ENCODE measurements around the gene SIK2. TPM values are rescaled to one million over a fixed set of nuclear protein-coding genes. Genes with fewer than 3 reads are reported as not detected.
A peak's percentile ranks its signal among the peaks of the same experiment; 100 is the strongest.

Gene SIK2
- total RNA-seq, 1 donor from 2014 or later, result 19.0 TPM

DNA sequence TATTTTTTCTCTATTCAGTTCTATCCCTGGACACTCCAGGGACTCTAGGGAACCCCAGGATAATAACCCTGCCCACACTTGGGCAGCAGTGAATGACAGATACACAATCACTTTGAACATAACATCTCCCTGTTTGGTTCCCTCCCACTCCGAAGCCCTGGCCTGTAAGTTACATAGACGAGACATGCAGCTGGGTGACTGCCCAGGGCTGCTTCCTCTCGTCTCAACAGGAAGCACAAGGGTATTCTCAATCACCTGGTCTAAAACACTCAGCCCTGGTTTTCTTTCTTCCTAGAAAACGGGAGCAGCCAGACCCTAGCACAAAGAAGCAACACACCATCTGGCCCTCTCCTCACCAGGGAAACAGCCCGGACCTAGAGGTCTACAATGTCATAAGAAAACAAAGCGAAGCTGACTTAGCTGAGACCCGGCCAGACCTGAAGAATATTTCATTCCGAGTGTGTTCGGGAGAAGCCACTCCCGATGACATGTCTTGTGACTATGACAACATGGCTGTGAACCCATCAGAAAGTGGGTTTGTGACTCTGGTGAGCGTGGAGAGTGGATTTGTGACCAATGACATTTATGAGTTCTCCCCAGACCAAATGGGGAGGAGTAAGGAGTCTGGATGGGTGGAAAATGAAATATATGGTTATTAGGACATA is 42.3 kb upstream of the SIK2 start:
- peaks cover 52% of the 10 kb centered on the region for H3K4me1 Mint-ChIP-seq (ENCODE audit: unreplicated experiment)

DNA sequence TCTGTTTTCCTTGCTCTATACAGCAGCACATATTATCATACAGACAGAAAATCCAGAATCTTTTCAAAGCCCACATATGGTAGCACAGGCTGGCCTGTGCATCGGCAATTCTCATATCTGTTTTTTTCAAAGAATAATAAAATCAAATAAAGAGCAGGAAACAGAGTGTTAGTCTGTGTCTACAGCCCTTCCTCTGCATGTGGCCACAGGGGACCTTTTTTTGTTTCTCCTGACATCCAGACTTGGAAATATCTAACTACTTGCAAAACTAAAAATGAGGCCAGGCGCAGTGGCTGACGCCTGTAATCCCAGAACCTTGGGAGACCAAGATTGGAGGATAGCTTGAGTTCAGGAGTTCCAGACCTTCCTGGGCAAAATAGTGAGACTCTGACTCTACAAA is 41.4 kb upstream of the SIK2 start:
- peak; percentile 17 for DNase-seq (ENCODE audit: extremely low spot score, unreplicated experiment)
- H3K9me3 Mint-ChIP-seq (ENCODE audit: unreplicated experiment), result peaks cover 4% of the 10 kb centered on the region
- H3K27ac Mint-ChIP-seq (ENCODE audit: unreplicated experiment), result no peak overlapping the region
- TF ChIP-seq, protein P1, sequence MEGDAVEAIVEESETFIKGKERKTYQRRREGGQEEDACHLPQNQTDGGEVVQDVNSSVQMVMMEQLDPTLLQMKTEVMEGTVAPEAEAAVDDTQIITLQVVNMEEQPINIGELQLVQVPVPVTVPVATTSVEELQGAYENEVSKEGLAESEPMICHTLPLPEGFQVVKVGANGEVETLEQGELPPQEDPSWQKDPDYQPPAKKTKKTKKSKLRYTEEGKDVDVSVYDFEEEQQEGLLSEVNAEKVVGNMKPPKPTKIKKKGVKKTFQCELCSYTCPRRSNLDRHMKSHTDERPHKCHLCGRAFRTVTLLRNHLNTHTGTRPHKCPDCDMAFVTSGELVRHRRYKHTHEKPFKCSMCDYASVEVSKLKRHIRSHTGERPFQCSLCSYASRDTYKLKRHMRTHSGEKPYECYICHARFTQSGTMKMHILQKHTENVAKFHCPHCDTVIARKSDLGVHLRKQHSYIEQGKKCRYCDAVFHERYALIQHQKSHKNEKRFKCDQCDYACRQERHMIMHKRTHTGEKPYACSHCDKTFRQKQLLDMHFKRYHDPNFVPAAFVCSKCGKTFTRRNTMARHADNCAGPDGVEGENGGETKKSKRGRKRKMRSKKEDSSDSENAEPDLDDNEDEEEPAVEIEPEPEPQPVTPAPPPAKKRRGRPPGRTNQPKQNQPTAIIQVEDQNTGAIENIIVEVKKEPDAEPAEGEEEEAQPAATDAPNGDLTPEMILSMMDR (IDR thresholded peaks at IDR 0.05), result no peak
- no peak overlapping the region for H3K4me3 Mint-ChIP-seq (ENCODE audit: unreplicated experiment)
- no peaks in the 10 kb centered on the region for H3K36me3 Mint-ChIP-seq (ENCODE audit: unreplicated experiment)
- H3K27me3 Mint-ChIP-seq (ENCODE audit: unreplicated experiment), result no peaks in the 10 kb centered on the region
- H3K4me1 Mint-ChIP-seq (ENCODE audit: unreplicated experiment), result peaks cover 47% of the 10 kb centered on the region

More for the DNA sequence above, 42.3 kb upstream of the SIK2 start:
- TF ChIP-seq, protein P1 (IDR thresholded peaks at IDR 0.05), result no peak
- peaks cover 4% of the 10 kb centered on the region for H3K9me3 Mint-ChIP-seq (ENCODE audit: unreplicated experiment)
- peak overlapping the region; percentile 69 for H3K27ac Mint-ChIP-seq (ENCODE audit: unreplicated experiment)
- H3K4me3 Mint-ChIP-seq (ENCODE audit: unreplicated experiment), result no peak overlapping the region
- DNase-seq (ENCODE audit: extremely low spot score, unreplicated experiment), result no peak
- H3K27me3 Mint-ChIP-seq (ENCODE audit: unreplicated experiment), result no peaks in the 10 kb centered on the region
- H3K36me3 Mint-ChIP-seq (ENCODE audit: unreplicated experiment), result peaks cover 5% of the 10 kb centered on the region

DNA sequence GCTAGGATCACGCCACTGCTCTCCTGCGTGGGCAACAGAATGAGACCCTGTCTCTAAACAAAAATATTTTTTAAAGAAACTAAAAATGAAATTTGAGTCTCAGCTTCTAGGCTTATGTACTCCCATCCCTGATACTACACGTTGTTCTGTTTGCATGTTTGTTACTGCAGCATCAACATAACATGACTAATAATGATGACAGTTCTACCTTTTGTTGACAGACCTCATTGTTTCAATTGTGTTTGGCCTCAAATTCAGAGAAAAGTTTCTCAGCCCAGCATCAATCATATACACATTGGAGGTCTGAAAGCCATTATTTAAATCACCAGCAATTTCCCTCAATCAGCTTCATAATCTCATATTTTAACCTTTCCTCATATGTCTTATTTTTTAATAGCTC is 40.9 kb upstream of the SIK2 start:
- Mint-ChIP-seq H3K36me3 (ENCODE audit: unreplicated experiment) (no peaks in the 10 kb centered on the region), H3K27me3 (ENCODE audit: unreplicated experiment) (no peaks in the 10 kb centered on the region), H3K27ac (ENCODE audit: unreplicated experiment) (peak overlapping the region; percentile 72), H3K4me3 (ENCODE audit: unreplicated experiment) (no peak overlapping the region), H3K9me3 (ENCODE audit: unreplicated experiment) (no peaks in the 10 kb centered on the region), H3K4me1 (ENCODE audit: unreplicated experiment) (peaks cover 46% of the 10 kb centered on the region)
- no peak for DNase-seq (ENCODE audit: extremely low spot score, unreplicated experiment)
- TF ChIP-seq, protein P1 (IDR thresholded peaks at IDR 0.05), result no peak

DNA sequence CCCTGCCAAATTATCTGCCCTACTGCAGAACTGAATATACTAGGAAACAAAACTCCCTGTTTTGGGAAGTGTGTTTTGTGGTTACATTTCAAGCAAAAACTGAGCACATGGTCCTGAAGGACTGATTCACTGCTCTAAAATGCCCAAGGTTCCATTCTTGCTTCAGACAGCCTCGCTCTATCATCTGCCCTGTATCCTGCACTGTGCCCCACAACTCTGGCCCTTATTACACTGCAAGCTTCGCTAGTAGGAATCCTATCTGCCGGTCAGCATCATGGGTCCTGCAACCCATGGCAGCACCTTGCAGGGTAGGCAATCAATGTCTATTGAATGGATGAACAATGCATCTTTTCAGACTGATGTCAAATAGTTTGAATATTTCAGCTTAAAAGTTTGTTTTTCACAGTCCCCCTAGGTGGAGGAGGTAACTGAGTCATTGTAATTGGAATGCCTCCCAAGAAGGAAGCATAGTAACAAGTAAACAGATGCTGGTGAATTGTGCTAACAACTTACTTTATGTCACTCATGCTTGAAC is 40.4 kb upstream of the SIK2 start:
- Mint-ChIP-seq H3K4me1 (ENCODE audit: unreplicated experiment) (peaks cover 41% of the 10 kb centered on the region), H3K27ac (ENCODE audit: unreplicated experiment) (peak overlapping the region; percentile 72), H3K36me3 (ENCODE audit: unreplicated experiment) (no peaks in the 10 kb centered on the region), H3K9me3 (ENCODE audit: unreplicated experiment) (no peaks in the 10 kb centered on the region), H3K4me3 (ENCODE audit: unreplicated experiment) (no peak overlapping the region), H3K27me3 (ENCODE audit: unreplicated experiment) (no peaks in the 10 kb centered on the region)
- TF ChIP-seq, protein P1 (IDR thresholded peaks at IDR 0.05), result no peak
- DNase-seq (ENCODE audit: extremely low spot score, unreplicated experiment), result no peak

DNA sequence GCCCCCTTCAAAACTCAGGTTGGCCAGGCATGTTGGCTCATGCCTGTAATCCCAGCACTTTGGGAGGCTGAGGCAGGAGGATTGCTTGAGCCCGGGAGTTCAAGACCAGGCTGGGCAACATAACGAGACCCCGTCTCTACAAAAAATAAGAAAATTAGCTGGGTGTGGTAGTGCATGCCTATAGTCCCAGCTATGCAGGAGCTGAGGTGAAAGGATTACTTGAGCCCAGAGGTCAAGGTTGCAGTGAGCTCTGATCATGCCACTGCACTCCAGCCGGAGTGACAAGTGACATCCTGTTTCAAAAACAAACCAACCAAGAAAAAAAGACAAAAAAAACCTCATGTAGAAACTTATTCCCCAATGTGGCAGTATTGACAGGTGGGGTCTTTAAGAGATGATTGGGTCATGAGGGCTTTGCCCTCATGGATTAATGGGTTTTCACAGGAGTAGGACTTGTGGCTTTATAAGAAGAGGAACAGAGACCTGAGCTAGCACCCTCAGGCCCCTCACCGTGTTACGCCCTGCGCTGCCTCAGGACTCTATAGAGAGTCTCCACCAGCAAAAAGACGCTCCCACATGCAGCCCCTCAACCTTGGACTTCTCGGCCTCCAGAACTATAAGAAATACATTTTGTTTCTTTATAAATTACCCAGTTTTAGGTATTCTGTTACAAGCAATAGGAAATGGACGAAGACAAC is 39.4 kb upstream of the SIK2 start:
- H3K36me3 Mint-ChIP-seq (ENCODE audit: unreplicated experiment), result no peaks in the 10 kb centered on the region
- H3K27ac Mint-ChIP-seq (ENCODE audit: unreplicated experiment), result no peak overlapping the region
- no peaks in the 10 kb centered on the region for H3K27me3 Mint-ChIP-seq (ENCODE audit: unreplicated experiment)
- H3K4me3 Mint-ChIP-seq (ENCODE audit: unreplicated experiment), result no peak overlapping the region
- no peaks in the 10 kb centered on the region for H3K9me3 Mint-ChIP-seq (ENCODE audit: unreplicated experiment)
- TF ChIP-seq, protein P1 (IDR thresholded peaks at IDR 0.05), result no peak
- no peak for DNase-seq (ENCODE audit: extremely low spot score, unreplicated experiment)
- peaks cover 31% of the 10 kb centered on the region for H3K4me1 Mint-ChIP-seq (ENCODE audit: unreplicated experiment)
